Measurements from ENCODE around the gene MYMX. TPM values are rescaled to one million over a fixed set of nuclear protein-coding genes. Genes with fewer than 3 reads are reported as not detected.
A peak's percentile ranks its signal among the peaks of the same experiment; 100 is the strongest.

The MYMX gene
- total and polyA plus RNA-seq, 2 of the 13 experiments (the other 11 are each of a cell fraction or from before 2014, with no cell fraction given) = not detected

DNA sequence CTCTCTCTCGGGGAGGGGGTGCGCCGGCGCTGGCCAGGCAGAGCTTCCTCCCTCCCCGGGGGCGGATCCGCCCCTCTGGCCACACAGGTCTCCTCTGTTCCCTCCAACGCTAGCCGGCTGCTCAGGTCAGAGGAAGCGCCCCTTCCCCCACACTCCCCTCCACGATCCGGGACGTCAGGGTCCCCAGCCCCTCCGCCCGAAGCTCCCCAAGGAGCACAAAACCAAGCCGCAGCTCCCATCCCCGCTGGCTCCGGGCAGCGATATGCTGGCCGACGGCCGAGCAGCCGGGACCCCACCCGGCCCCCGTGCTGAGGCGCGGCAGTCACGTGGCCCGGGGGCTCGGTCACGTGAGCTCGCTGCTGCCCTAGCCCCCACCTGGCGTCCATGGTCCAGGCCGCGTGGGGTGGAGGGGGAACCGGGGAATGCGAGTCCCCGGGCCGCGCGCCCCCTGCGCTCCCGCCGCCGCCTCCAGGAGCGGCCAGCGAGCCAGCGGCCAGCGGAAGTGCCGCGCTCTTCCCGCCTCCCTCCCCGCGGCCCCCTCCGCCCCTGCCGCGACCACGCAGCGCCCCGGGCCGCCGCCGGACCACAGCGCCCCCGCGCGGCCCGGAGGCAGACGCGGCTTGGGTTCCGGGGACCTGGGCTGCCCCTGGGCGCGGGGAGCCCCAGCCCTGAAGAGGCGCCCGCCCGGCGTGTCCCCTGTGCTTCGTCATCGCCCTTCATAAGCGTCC lies 40.5 kb downstream of the MYMX start, which contains the start of gene SLC35B2 (continued):
- TF ChIP-seq, protein P1, sequence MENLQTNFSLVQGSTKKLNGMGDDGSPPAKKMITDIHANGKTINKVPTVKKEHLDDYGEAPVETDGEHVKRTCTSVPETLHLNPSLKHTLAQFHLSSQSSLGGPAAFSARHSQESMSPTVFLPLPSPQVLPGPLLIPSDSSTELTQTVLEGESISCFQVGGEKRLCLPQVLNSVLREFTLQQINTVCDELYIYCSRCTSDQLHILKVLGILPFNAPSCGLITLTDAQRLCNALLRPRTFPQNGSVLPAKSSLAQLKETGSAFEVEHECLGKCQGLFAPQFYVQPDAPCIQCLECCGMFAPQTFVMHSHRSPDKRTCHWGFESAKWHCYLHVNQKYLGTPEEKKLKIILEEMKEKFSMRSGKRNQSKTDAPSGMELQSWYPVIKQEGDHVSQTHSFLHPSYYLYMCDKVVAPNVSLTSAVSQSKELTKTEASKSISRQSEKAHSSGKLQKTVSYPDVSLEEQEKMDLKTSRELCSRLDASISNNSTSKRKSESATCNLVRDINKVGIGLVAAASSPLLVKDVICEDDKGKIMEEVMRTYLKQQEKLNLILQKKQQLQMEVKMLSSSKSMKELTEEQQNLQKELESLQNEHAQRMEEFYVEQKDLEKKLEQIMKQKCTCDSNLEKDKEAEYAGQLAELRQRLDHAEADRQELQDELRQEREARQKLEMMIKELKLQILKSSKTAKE (CRISPR knock-in tag; IDR thresholded peaks at IDR 0.05; ENCODE audit: borderline replicate concordance) = peak; percentile 62; the same call in 1 of the 2 replicates
- no peak for TF ChIP-seq NCOA5 (CRISPR knock-in tag; IDR thresholded peaks at IDR 0.05)
- peak; percentile 28; the same call in 1 of the 2 replicates for TF ChIP-seq ZNF747 (CRISPR knock-in tag; IDR thresholded peaks at IDR 0.05; ENCODE audit: borderline replicate concordance)
- no peak for TF ChIP-seq SMARCE1 (IDR thresholded peaks at IDR 0.05; ENCODE audit: borderline replicate concordance)
- TF ChIP-seq ZNF788 (CRISPR knock-in tag; IDR thresholded peaks at IDR 0.05; ENCODE audit: borderline replicate concordance) = peak; percentile 79; the same call in 1 of the 2 replicates
- no peak; the same call in 1 of the 2 replicates for TF ChIP-seq ZNF263 (CRISPR knock-in tag; IDR thresholded peaks at IDR 0.05)
- peak; percentile 98 for TF ChIP-seq ARNTL (CRISPR knock-in tag; IDR thresholded peaks at IDR 0.05)
- TF ChIP-seq ZFAT (CRISPR knock-in tag; conservative IDR thresholded peaks at IDR 0.05) = no peak
- no peak; the same call in 1 of the 2 replicates for TF ChIP-seq ZNF20 (CRISPR knock-in tag; IDR thresholded peaks at IDR 0.05)
- peak; percentile 85 for TF ChIP-seq ZFY (CRISPR knock-in tag; IDR thresholded peaks at IDR 0.05)
- TF ChIP-seq MYC (CRISPR knock-in tag; IDR thresholded peaks at IDR 0.05; ENCODE audit: borderline replicate concordance) = peak; percentile 96
- no peak for TF ChIP-seq ATF7 (IDR thresholded peaks at IDR 0.05)
- TF ChIP-seq ATF7 (CRISPR knock-in tag; IDR thresholded peaks at IDR 0.05) = no peak; the same call in 1 of the 2 replicates
- TF ChIP-seq, protein P2, sequence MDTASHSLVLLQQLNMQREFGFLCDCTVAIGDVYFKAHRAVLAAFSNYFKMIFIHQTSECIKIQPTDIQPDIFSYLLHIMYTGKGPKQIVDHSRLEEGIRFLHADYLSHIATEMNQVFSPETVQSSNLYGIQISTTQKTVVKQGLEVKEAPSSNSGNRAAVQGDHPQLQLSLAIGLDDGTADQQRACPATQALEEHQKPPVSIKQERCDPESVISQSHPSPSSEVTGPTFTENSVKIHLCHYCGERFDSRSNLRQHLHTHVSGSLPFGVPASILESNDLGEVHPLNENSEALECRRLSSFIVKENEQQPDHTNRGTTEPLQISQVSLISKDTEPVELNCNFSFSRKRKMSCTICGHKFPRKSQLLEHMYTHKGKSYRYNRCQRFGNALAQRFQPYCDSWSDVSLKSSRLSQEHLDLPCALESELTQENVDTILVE (CRISPR knock-in tag; IDR thresholded peaks at IDR 0.05) = peak; percentile 97
- TF ChIP-seq ZNF234 (CRISPR knock-in tag; conservative IDR thresholded peaks at IDR 0.05) = peak; percentile 98
- TF ChIP-seq, protein P3, sequence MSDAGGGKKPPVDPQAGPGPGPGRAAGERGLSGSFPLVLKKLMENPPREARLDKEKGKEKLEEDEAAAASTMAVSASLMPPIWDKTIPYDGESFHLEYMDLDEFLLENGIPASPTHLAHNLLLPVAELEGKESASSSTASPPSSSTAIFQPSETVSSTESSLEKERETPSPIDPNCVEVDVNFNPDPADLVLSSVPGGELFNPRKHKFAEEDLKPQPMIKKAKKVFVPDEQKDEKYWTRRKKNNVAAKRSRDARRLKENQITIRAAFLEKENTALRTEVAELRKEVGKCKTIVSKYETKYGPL (CRISPR knock-in tag; IDR thresholded peaks at IDR 0.05) = no peak
- TF ChIP-seq, protein P4, sequence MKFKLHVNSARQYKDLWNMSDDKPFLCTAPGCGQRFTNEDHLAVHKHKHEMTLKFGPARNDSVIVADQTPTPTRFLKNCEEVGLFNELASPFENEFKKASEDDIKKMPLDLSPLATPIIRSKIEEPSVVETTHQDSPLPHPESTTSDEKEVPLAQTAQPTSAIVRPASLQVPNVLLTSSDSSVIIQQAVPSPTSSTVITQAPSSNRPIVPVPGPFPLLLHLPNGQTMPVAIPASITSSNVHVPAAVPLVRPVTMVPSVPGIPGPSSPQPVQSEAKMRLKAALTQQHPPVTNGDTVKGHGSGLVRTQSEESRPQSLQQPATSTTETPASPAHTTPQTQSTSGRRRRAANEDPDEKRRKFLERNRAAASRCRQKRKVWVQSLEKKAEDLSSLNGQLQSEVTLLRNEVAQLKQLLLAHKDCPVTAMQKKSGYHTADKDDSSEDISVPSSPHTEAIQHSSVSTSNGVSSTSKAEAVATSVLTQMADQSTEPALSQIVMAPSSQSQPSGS (CRISPR knock-in tag; IDR thresholded peaks at IDR 0.05) = no peak
- peak; percentile 73 for TF ChIP-seq YY1 (IDR thresholded peaks at IDR 0.05; ENCODE audit: insufficient read depth, insufficient replicate concordance, low read depth, low read length)
- no peak for TF ChIP-seq ZFP37 (CRISPR knock-in tag; IDR thresholded peaks at IDR 0.05; ENCODE audit: borderline replicate concordance)
- 0 out of 2 replicates have a peak, but pooled peaks have one; percentile 41 for TF ChIP-seq ZBTB38 (CRISPR knock-in tag; IDR thresholded peaks at IDR 0.05)
- TF ChIP-seq, protein P5, sequence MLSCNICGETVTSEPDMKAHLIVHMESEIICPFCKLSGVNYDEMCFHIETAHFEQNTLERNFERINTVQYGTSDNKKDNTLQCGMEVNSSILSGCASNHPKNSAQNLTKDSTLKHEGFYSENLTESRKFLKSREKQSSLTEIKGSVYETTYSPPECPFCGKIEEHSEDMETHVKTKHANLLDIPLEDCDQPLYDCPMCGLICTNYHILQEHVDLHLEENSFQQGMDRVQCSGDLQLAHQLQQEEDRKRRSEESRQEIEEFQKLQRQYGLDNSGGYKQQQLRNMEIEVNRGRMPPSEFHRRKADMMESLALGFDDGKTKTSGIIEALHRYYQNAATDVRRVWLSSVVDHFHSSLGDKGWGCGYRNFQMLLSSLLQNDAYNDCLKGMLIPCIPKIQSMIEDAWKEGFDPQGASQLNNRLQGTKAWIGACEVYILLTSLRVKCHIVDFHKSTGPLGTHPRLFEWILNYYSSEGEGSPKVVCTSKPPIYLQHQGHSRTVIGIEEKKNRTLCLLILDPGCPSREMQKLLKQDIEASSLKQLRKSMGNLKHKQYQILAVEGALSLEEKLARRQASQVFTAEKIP (CRISPR knock-in tag; IDR thresholded peaks at IDR 0.05; ENCODE audit: borderline replicate concordance) = no peak
